Stimulated activated CD4-positive, alpha-beta T cell treated with anti-CD3 and anti-CD28 coated beads, Interleukin-4, amount 100 ng/mL, for 48 hours (primary cell): ENCODE results near the gene AP3S2.
"Not testable (repeated sequence)": the region's sequence is repeated elsewhere in the genome, so short reads cannot be mapped to it uniquely, and the experiment has no call there.

Experiments
- DNase-seq, 2 donors: peaks; one replicate each; pipeline ENCODE4 v3.0.0-alpha.2; 2020; ENCODE audit warnings: low read depth in 2 of 2

AP3S2 gene

DNA sequence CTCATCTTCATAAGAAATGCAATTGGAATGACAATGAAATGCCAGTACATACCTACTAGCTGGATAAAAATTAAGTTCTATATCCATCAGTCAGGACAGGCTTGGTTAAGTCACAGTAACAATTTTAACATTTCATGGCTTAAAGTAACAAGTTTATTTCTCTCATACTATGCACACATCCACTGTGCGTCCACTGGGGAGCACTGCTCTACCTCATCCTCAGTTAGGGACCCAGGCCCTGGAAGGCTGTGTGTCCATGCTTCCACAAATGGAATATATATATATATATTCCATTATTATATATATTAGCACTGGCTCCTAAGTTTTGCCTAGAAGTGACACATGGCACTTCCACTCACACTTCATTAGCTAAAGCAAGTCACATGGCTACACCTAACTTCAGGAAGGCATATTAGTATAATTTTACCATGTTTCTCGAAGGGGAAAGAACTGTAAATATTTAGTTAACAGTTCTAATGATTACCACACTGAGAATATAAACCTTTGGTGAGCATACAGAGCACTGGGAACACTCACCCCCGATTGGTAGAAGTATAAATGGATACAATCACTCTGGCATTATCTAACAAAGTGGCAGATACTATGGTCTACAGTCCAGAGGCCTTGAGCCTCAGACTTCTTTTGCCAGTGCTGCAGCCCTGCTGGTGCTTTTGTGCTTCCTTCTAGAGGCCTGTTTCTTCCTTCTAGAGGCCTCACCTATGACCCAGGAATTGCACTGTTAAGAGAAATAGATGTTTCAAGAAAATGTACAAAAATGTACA lies 28.6 kb downstream of the AP3S2 start:
- no peak for DNase-seq

DNA sequence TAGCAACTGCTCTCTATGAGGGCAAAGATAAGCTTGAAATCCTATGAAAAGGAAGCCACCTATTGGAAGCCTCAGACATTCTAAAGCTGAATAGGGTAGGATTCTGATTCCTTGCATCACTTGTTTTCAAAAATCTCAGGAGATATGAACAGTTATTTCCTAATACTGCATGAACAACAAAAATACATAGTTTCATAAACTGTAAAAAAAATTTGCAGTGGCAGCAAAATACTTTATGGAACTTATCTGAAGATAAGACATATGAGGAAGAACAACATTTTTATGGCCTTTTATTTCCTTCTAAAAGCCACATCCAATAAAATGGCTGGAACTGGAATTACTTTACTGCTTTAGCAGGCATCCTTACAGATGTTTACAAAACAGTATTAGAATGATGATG lies 29.9 kb downstream of the AP3S2 start:
- DNase-seq = no peak

DNA sequence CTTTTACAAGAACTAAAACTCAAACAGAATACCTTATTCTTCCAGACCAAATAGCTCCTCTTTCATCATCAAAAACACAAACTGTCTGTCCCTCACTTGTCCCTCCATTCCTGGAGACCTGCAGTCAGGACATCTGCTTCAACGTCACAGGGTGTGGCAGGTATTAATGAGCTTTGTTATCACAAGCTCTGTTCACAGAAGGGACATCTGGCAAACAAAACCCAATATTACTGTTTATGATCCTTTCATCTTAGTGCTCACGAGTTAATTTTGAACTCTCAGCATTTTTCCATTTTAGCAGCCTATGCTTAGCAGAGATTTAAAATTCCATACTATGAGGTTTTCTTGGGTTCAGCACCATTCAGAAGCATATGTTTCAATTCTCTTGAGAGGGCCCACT lies 32.9 kb downstream of the AP3S2 start:
- DNase-seq = no peak

DNA sequence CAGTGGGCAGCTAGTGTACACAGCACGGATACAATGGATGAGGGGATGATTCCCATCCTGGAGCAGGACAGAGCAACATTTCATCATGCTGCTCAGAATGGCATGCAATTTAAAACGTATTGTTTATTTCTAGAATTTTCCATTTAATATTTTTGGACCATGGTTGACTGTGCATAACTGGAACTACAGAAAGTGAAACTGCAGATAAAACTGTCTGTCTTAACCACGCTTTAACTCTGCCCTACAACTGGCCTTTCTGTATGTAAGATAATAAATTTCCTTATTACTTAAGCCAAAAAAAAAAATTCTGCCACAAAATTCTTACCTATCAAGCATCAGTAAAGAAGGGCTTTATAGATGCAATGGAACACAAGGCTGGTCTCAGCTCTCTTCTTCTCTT lies 33.4 kb downstream of the AP3S2 start:
- DNase-seq = no peak

DNA sequence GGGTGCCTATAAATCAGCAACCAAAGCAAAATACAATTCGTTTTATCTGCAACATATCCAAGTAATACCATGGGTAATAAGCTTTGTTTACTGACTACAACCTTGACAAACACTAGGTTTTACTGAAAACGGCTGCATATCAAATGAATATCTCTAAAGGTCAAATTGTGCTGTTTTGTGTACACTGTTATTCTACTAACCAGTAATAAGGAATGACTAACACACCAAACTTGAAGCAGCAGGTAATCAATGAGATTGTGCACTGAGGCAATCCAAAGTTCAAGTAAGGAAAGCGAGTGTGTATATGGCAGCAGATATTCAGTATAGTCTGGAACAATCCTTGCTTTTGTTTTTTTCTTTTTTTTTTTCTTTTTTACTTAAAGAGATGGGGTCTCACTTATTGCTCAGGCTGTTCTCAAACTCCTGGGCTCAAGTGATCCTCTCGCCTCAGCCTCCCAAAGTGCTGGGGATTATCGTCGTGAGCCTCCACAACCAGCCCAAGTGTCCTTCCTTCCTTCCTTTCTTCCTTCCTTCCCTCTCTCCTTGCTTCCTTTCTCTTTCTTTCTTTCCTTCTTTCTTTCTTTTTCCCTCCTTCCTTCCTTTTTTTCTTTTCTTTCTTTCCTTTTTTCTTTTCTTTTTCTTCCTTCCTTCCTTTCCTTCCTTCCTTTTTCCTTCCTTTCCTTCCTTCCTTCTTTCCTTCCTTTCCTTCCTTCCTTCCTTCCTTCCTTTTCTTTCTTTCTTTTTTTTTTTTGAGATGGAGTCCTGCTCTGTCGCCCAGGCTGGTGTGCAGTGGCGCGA lies 34.9 kb downstream of the AP3S2 start:
- DNase-seq = no peak

DNA sequence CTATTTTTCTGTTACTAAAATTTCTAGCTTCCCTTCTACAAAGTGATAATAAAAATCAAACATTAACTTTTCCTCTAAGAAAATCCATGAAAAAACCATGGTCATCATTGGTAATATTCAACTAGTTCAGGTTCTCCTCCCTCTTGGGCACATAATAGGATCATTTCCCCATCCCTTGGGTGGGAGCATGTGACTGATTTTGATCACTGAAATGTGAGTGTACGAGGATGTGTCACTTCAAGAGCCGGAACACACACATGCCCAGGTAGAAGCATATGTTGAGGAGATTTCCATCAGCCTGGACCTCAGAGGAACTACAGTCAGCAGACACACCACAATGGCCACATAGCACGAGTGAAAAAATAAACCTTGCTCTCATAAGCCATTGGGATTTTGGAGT lies 36.1 kb downstream of the AP3S2 start:
- no peak for DNase-seq

DNA sequence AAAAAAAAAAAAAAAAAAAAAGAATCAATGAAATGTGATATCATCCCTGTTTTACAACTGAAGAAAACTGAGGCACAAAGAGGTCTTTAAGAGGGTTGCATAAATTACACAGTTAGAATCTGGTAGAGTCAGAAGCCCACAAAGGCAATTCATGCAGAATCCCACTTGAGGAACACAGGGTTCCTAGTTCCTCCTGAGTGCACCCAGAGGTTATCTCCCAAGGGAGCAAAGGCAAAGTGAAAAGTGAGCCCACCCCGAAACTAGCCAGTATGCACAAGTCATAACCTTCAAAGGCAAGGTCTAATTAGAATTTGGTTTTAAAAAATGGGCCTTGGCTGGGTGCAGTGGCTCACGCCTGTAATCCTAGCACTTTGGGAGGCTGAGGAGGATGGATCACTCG lies 37.8 kb downstream of the AP3S2 start:
- DNase-seq = no peak

DNA sequence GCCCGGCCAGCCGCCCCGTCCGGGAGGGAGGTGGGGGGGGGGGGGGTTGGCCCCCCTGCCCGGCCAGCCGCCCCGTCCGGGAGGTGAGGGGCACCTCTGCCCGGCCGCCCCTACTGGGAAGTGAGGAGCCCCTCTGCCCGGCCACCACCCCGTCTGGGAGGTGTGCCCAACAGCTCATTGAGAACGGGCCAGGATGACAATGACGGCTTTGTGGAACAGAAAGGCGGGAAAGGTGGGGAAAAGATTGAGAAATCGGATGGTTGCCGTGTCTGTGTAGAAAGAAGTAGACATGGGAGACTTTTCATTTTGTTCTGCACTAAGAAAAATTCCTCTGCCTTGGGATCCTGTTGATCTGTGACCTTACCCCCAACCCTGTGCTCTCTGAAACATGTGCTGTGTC lies 38.9 kb downstream of the AP3S2 start:
- not testable (repeated sequence) for DNase-seq

DNA sequence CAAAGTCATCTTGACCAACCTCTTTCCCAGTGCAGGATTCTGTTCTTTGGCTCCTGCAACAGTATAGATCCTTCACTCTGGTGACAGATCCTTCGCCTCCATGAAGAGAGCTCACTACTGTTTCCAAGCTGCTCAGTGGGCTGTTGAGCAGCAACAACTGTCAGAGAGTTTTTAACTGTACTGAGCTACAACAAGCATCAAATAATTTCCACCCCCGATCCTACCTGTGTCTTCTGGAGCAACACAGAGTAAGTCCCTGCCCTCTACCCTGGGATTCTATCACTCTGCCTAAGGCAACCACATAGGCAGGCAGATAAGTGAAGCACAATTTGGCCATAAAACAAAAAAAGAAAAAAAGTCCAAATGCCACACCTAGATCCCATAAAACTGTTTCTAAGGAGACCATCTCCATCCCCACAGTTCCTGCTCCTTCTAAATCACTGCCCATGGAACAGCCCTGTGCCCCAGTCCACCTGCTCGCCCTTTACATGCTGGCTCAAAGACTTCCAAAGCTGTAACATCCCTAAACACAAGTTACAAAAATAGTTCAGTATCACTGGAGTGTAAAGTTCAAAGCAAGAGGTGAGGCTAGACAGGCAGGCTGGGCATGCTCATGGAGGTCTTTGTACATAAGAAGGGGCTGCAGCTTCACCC lies 41.3 kb downstream of the AP3S2 start:
- no peak for DNase-seq

DNA sequence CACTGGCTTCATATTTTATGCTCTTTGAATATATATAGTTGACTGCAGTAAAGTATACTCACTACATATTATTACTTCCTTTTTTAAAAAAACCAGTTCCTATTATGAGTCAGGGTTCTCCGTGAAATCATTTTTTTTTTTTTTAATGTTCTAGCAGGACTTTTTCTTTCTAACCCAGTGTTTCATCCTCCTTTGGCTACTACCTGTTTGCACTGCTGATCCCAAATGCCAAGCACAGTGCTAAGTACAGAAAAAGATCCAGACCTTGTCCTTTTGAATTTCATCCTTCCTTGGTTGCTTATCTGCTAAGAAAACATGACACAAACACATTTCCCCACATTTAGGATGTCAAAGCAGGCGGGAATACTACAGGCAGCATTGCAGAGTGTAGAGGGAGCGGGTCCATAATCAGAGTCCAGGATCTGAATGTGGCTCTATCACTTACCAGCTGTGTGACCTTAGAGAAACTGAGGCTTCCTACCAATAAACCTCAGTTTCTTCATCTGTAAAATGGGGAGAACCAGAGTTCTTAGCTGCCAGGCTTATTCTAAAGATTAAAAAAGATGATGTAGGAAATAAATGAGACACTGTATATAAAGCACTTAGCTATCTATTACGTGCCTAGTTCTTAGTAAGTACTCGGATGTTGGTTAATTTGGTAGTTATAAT lies 42.0 kb downstream of the AP3S2 start:
- DNase-seq = no peak

DNA sequence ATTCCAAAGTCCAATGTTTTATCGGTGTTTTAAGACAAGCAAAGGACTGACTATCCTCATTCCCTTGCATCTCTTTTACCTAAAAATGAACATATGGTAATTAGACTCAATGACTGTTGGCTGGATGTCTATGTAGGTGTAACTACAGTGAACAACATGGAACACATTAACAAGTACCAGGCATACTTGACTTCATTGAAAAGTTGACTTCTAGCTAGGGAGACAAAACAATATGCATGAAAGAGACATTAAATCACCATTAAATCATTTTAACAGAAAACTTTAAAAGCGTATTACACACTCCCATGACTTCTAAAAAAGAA lies 44.9 kb downstream of the AP3S2 start:
- no peak for DNase-seq

DNA sequence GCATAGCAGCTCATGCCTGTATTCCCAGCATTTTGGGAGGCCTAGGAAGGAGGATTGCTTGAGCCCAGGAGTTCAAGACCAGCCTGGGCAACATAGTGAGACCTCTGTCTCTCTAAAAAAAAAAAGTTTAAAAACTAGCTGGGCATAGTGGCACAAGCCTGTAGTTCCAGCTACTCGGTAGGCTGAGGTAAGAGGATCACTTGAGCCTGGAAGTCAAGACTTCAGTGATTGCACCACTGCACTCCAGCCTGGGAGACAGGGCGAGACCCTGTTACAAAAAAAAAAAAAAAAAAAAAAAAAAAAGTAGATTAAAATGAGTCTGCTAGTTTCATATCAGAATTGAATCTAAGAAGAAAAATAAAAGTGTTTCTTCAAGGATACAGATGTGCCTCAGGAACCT lies 46.7 kb downstream of the AP3S2 start:
- DNase-seq = no peak

DNA sequence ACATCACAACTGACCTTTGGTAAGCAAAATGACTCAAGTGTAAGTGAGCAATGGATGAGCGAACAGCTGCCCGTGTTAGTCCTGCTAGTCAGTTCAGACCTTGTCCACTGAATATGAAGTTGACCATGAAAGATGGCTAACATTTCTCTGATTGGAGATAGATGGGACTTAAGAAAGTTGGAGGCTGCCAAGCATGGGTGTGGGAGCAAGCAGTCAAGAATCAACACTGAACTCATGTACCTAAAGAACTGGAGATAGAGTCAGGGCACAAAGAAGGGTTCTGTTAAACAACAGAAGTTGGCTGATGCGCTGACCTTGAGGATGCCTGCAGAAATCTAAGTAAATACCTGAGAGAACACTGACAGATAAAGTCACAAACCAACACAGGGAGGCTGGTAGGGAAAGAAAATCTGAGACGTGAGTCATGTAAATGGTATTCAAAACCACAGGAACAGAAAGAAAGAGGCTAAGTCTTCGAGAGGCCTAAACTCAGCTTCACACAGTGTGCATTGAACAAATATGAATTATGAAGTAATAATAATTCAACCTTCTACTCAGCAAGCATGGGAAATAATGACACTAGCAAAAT lies 48.4 kb downstream of the AP3S2 start:
- no peak for DNase-seq

DNA sequence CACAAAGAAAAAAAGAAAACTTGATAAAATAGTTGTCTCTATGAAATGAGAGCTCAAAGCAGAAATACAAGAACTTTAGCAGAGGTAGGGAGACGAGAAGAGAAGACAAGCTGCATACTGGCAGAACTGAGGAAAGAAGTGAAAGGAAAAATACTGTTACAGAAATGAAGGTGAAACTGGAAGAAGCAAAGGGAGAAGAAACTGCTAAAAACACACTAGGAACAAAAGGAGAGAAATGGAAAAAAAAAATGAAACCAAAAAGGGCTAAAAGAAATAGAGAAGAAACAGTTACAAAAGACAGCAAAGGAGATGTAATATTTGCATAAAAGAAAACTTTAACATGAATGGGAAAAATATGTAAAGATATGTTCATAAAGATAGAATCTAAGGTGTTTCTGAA lies 51.8 kb downstream of the AP3S2 start:
- DNase-seq = no peak

DNA sequence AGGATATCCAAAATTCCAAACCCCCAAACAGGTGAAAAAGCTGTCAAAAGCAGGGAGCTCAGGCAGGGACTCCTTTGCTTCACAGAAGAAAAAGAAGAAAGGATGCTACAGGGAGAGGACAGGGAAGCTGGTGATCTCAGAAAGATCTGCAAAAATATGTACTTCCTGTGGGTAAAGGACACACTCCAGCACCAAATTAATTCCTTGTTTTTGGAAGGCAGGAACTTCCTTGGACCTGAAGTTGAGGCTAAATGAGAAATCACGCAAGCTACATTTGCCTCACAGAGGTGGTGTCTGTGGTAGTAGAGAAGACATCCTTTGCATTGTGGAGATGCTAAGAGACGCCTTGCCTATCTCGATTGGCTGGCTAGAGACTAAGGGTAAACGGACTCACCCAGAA lies 52.5 kb downstream of the AP3S2 start:
- DNase-seq = no peak

DNA sequence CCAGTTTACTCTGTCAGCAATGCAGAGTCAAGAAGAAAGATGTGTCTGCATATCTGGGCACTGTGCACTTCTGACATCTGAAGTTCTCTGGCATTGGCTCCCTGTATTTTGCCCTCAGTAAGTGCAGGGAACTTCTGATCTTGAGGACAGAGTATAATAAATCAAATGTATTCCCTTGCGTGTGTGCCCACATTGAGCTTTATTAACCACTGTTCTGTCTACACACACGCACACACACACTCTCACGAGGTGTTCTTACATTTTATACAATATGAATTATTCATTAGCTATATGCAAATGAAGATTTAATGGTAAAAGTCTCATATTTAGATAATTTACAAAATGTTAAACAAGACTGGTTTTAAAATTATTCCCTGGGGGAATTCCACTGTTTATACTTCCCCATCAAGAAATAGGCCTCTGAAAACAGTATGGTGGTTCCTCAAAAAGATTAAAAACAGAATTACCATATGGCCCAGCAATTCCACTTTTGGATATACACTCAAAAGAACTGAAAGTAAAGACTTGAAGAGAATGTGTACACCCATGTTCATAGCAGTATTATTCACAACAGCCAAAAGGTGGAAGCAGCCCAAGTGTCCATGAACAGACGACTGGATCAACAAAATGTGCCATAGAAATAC lies 54.5 kb downstream of the AP3S2 start:
- DNase-seq = no peak

DNA sequence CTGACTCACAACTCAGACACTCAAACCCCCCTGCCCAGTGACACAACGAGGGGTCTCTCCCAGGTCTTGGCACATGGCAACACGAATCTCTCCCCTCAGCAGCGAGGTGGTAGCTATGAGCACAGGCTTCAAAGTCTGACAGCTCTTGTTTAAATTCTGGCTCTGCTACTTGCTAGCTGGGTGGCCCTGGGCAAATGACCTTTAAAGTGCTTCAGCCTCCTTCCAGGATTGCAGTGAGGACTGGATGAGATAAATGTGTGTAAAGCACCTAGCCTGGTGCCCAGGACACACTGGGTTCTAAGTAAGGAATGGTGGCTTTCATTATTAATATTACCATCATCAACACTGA lies 56.0 kb downstream of the AP3S2 start:
- no peak for DNase-seq

DNA sequence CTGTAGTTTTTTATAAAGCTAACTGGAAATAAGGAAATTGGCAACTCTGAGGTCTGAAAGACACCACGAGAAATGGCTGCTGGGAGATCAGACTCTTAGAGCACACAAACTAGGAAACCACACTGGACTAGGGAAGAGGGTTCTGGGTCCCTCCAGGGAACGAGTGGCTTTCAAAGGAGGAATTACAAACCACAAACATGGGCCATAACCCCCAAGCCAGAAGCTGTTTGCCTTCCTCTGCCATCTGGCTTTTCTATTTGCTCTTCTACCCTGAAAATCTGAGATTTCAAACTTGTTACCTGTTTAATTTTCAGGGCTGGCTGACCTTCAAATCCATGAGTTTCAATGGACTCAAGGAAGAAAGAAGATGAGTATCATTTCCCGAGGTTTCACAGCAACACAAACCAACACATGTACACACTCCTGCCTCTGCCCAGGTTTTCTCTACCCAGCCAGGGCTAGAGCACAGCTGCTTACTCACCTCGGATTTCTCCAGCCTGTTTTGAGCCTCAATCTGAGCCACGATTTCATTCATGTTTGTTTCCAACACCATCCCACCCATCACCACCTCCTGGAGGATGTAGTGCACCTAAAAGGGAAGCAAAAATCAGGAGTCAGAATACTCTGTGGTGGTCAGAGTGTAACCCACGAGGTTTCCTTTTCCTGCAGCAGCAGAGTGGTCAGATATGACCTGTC lies 56.5 kb downstream of the AP3S2 start:
- no peak for DNase-seq

DNA sequence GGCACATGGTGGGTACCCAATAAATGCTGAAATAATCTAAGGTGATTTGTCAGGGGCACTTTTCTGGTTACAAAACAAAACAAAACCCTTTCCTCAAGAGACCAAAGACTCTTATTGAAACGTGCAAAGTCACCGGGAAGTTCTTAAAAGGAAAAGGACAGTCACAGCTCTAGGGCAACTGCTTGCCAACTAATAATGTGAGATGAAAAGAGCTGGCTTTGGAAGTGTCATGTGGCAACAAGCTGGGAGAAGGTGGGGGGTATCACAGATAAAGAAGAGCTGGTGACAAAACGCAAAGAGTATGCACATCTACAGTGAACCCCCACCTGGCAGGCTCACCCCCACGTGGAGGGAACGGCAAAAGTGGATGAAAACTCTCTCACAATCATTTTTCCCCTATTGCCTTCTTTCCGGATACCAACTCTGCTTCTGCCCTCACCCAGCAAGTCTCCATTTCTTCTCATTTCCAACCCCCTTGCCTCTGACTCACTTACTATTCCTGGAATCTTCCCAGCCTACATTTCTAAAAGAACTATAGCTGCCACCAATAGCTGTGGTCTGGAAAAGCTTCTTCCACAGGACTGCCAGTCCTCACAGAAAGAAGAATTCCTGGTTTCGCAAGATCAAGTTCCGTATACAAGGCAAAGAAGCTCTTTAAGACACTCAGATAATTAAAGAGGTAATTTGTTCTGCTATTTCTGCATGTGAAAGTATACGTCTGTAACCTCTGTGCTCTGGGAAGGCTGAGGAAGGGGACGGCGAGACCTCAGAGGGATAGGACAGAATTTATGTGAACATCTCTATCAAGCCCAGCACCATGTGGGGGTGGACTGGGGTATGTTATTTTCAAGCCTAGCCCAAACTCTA lies 57.3 kb downstream of the AP3S2 start:
- no peak for DNase-seq

DNA sequence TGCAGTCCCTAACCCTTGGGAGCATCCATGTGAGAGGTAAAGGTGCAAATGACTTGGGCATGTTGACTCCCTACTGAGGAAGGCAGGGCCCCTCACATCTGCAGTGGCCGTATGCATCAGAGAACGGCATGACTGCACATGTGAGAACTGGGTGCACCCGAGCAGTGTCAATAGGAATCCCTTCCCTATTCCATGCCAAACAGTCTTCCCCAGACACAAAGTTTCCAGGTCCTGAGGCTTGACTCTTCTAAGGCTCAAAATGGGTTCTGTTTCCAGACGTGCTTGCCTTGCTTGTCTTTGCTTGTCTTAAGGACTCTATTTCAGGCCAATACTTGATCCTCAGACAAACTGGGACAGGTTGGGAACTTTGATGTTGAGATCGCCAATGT lies 58.6 kb downstream of the AP3S2 start:
- DNase-seq = no peak
